Renal pelvis (tissue), 4 donors: ENCODE data around the gene CLIP4. TPM values are rescaled to one million over a fixed set of nuclear protein-coding genes. Genes with fewer than 3 reads are reported as not detected.
A peak's percentile ranks its signal among the peaks of the same experiment; 100 is the strongest.

Experiments
- DNase-seq: peaks from one replicate; pipeline ENCODE4 v3.0.0-alpha.2; 2013
- polyA plus RNA-seq, 3 donors: library from polyadenylated mRNA; unstranded; fragments of 120-200 nt; gene quantifications; one replicate each; pipeline ENCODE4 v1.2.1, GENCODE V29; 2013; ENCODE audit not compliant: insufficient read length in 3 of 3

Gene CLIP4
- polyA plus RNA-seq, 3 donors: 12.9 to 27.5 (median 20.2) TPM

- DNase-seq: no peak
Measured at GRCh38 chr2:29218550-29219125, 103.4 kb downstream of the CLIP4 start.

GRCh38 chr2:29219374-29219773 lies 104.2 kb downstream of the CLIP4 start:
- DNase-seq: no peak

GRCh38 chr2:29220506-29221270 lies 105.5 kb downstream of the CLIP4 start:
- DNase-seq: no peak

GRCh38 chr2:29222381-29223179 lies 107.4 kb downstream of the CLIP4 start:
- no peak for DNase-seq

GRCh38 chr2:29223257-29223656 lies 108.0 kb downstream of the CLIP4 start:
- no peak for DNase-seq

GRCh38 chr2:29223851-29224692 lies 108.9 kb downstream of the CLIP4 start:
- DNase-seq: no peak

GRCh38 chr2:29224693-29225551 lies 109.7 kb downstream of the CLIP4 start:
- DNase-seq: no peak

GRCh38 chr2:29225814-29226213 lies 110.6 kb downstream of the CLIP4 start:
- DNase-seq: no peak

GRCh38 chr2:29226375-29226774 lies 111.2 kb downstream of the CLIP4 start:
- no peak for DNase-seq

GRCh38 chr2:29226808-29227207 lies 111.6 kb downstream of the CLIP4 start:
- no peak for DNase-seq

GRCh38 chr2:29227935-29228675 lies 112.9 kb downstream of the CLIP4 start:
- no peak for DNase-seq

- DNase-seq: no peak
Measured at GRCh38 chr2:29228947-29229346, 113.7 kb downstream of the CLIP4 start.

GRCh38 chr2:29229640-29230039 lies 114.4 kb downstream of the CLIP4 start:
- DNase-seq: no peak

GRCh38 chr2:29232041-29232440 lies 116.8 kb downstream of the CLIP4 start:
- DNase-seq: no peak

GRCh38 chr2:29233428-29233827 lies 118.2 kb downstream of the CLIP4 start:
- DNase-seq: peak; percentile 58

GRCh38 chr2:29235411-29235810 lies 120.2 kb downstream of the CLIP4 start:
- DNase-seq: no peak

- no peak for DNase-seq
Measured at GRCh38 chr2:29236074-29236473, 120.9 kb downstream of the CLIP4 start.

- no peak for DNase-seq
Measured at GRCh38 chr2:29238497-29238896, 123.3 kb downstream of the CLIP4 start.
